ENCODE measurements around the gene FAM78B.

DNA sequence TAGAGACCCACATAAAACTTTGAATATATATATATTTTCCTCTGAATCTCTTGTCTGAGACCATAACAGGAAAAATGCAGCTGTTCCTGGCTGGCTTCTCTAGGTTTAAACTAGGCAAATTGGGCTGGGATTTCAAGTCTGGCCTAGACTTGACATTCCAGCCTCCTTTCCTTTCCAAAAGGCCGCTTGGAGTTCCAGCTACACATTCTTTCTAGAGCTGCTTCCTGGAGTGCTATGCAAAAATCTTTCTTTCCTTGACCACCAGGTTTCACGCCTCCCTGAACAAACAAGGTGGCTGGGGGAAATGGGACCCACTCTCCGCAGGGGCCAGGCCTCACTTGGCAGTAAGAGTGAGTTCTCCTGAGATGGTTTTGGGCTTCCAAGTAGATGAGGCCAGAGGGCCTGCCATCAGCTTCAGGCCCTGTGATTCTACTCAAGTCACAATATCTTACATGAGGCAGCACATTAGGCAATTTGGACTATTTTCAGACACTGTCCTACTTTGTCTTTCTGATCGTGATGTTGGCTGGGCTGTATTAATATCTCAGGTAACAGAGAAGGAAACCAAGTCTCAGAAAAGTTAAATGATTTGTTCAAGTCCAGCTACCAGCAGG, 102.4 kb downstream of the FAM78B start:
- TF ChIP-seq CTCF (IDR thresholded peaks at IDR 0.05) (no peak), POLR2A (IDR thresholded peaks at IDR 0.05) (no peak)

All from lower leg skin (tissue), 3 donors.